Suppressor macrophage treated with lipopolysaccharide for 1 hour (primary cell): Measurements from ENCODE around the gene DIP2C.
"Not testable (repeated sequence)": the region's sequence is repeated elsewhere in the genome, so short reads cannot be mapped to it uniquely, and the experiment has no call there.

ENCODE experiments used
- DNase-seq, 3 donors: peaks; one replicate each; pipeline ENCODE4 v3.0.0-alpha.2; 2020 to 2022

The DIP2C gene

DNA sequence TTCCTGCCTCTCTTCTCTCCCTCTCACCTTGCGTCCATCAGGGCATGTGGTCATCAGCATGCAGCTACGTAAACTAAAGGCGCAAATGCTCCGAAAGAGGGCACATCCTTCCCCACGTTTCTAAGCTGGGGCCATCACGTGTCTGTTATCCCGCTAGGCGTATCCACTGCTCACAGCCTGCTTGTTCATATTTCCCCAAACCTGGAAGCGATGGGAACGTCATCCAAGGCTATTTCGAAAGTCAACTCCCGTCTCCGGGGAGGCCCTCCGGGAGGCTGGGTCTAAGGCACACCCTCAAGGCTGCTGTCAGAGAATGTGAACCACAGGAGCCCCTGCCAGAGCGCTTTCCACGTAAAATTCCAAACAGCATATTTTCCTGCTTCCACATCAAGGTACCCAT lies 199.2 kb downstream of the DIP2C start:
- no peak for DNase-seq

- no peak for DNase-seq
These were observed 200.1 kb downstream of the DIP2C start for GRCh38 chr10:489330-489729.

DNA sequence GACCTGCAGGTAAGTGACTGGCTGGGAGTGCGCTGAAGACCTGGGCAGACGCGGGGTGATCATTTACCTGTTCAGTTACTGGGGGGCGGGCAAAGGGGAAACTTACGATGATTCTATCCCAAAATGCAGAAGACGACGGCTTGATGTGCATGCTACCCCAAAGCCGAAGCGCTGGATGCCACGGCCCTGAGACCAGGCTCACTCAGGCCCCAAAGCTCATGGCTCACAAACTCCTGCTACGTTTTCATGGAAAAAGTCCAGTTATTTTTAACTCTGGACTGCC lies 200.6 kb downstream of the DIP2C start:
- no peak for DNase-seq

- no peak for DNase-seq
These were observed 201.2 kb downstream of the DIP2C start for GRCh38 chr10:488081-488932.

- DNase-seq = no peak
These were observed 202.7 kb downstream of the DIP2C start for GRCh38 chr10:486666-487322.

- DNase-seq = no peak
These were observed 203.3 kb downstream of the DIP2C start for GRCh38 chr10:486206-486605.

DNA sequence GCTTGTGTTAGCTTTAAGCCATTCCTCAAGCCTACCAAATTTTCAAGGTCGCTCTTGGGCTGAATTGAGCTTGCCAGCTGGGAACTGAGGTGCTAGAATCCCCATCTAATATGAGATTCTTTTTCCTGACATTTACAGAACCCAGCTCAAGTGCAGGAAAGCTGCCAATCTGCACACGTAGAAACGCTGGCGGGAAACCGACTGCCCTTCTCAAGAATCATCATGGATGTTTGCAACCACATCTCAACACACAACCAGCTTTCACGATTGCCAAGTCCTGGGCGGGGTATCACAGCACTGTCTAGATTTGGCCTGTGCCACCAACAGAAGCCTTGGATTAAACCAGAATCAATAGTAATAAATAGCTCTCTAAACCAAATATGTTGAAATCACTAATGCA lies 203.7 kb downstream of the DIP2C start:
- DNase-seq = no peak

GRCh38 chr10:484925-485661 lies 204.4 kb downstream of the DIP2C start:
- DNase-seq = peak; percentile 5 to 23 (median 7)

DNA sequence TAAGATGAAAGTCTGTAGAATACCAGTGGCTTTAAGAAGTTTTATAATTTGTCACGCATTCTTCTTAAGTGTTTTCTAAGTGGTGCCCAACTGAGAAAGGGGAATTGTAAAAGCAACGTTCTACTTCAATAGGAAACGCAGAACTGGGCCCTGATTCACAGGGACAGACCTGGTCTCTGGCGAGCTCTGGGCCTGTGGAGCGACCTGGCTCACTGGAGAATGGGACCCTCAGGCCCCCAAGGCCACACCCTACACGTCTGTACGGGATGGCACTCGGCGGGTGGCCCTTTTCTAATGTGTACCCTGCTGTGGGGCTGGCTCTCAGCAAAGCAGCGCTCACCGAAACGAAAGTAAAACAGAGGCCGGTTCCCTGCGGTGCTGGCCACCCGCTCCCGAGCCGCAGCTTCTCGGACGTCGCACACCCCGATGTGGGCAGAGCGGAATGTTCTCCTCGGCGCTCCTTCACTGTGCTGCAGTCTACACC lies 205.0 kb downstream of the DIP2C start:
- peak; percentile 19 to 45 (median 26) for DNase-seq

- no peak for DNase-seq
These were observed 206.2 kb downstream of the DIP2C start for GRCh38 chr10:483261-483660.

DNA sequence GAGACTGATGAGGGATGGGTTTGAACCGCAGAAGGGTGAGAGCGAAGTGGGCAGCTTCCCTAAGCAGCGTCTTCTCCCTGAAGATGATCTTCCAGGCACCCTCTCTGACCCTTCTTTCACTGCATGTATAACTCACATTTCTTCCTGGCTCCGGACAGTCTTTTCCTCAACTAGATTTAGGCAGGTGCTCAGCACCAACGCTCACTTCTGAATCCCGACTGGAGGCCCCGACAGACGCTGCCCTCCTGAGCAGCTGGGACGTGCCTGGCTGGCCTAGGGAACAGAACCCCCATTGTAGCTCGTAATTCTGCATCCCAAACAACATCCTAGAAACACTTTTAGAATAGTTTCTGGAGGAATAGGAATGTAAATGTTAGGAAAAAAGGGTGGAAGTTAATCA lies 206.6 kb downstream of the DIP2C start:
- no peak for DNase-seq

DNA sequence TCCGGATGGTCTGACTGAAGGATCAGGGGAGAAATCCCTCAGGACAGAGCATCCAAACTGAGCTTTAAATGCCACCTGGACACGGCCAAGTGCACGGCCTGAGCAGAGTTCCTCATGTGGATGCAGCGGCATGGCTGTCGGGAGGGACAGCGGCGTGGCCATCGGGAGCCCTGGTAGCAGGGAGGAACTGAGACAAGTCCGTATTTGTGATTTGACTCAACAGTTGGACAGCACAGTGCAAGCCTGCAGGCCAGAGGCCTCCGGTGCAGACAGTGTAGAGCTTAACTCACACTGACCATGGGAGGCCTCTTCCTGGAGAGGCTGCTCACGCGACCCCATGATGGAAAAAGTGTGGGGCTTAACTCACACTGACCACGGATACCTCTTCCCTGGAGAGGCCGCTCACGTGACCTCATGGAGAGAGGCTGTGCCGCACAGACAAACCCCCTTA lies 207.4 kb downstream of the DIP2C start:
- DNase-seq = no peak

DNA sequence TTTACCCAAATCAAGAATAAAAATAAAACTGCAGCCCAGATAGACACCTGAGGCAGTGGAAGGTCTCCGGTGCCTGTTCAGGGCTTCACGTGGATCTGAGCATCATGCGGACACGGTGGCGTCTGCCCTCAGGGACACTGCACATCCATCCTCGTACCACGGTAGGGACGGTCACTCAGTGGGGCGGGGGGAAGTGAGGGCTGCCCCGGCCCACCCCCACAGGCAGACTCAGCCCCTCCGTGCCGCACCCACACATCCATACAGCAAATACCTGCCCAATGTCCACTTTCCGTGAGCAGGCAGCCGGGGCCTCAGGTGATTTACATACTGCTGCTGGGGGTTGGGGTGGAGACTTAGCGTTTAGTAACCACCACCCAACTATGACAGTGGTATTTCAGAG lies 207.8 kb downstream of the DIP2C start:
- no peak for DNase-seq

GRCh38 chr10:480928-481552 lies 208.4 kb downstream of the DIP2C start:
- DNase-seq = no peak

DNA sequence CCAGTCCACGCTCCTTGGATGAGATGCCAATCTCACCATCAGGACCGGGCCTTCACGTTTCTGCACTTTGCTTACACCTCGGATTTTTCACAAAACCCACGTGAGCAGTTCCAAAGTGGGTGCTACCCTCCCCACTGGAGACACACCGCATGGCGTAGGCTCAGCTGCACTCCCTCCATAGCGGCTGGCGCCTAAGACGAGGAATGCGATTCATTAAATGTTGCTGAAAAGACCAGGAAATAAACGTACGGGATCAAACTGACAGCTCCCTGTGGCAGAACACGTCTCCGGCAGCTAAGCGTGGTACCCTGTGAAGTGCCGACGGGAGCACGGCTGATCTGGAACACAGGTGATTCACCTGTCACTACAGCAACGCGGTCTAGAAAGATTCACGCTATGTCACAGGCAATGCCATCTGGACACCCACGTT lies 209.0 kb downstream of the DIP2C start:
- no peak for DNase-seq

DNA sequence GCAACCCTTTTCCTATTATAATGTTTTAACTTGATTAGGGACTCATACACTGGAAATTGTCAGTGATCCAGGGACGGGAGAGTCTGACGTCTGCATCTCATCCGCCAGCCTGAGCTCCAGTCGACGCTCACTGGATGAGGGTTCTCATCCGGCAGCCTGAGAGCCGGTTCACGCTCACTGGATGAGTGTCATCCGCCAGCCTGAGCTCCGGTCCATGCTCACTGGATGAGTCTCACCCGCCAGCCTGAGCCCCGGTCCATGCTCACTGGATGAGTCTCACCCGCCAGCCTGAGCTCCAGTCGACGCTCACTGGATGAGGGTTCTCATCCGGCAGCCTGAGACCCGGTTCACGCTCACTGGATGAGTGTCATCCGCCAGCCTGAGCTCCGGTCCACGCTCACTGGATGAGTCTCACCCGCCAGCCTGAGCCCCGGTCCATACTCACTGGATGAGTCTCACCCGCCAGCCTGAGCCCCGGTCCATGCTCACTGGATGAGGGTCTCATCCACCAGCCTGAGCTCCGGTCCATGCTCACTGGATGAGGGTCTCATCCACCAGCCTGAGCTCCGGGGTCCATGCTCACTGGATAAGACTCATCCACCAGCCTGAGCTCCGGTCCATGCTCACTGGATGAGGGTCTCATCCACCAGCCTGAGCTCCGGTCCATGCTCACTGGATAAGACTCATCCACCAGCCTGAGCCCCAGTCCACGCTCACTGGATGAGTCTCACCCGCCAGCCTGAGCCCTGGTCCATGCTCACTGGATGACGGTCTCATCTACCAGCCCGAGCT lies 209.6 kb downstream of the DIP2C start:
- not testable (repeated sequence) for DNase-seq

DNA sequence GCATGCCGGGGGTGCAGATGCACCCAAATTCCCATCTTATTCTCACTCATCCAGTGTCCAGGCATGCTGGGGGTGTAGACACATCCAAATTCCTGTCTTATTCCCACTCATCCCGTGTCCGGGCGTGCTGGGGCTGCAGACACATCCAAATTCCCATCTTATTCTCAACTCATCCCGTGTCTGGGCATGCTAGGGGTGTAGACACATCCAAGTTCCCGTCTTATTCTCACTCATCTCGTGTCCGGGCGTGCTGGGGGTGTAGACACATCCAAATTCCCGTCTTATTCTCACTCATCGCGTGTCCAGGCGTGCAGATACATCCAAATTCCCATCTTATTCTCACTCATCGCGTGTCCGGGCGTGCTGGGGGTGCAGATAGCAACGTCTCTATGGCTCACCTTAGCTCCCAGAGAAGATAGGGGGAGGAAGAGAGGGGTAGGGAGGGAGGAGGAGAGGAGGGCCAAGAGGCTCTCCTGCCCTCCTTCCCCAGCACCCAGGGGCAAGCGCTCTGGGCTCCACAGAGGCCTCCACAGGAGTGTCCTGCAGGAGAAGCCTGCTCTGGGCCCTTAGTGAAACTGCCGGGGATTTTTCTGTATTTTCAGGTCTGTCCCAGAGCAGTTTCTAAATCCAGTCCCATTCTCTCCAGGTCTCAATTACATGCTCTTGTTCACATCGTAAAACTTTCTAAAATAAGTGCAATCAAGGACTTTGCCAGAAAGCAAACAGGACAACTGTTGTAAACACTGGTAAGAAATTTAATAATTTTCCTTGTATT lies 210.8 kb downstream of the DIP2C start:
- no peak for DNase-seq

GRCh38 chr10:477620-478019 lies 211.8 kb downstream of the DIP2C start:
- DNase-seq = no peak

DNA sequence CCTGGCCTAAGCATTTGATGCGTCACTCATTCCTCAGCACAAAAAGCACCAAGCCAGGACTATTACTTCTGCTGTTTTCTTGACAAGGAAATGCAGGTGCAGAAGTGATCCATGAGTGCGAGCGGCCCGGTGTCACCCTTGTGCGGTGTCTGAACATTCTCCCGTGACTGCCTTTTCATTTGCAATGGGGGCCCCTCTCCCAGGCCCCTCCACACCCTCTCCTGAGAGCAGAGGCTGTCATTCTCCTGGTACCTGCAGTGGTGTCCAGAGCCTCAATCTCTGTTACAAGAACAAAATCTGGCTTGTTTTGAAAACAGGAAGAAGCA lies 213.1 kb downstream of the DIP2C start:
- no peak for DNase-seq

DNA sequence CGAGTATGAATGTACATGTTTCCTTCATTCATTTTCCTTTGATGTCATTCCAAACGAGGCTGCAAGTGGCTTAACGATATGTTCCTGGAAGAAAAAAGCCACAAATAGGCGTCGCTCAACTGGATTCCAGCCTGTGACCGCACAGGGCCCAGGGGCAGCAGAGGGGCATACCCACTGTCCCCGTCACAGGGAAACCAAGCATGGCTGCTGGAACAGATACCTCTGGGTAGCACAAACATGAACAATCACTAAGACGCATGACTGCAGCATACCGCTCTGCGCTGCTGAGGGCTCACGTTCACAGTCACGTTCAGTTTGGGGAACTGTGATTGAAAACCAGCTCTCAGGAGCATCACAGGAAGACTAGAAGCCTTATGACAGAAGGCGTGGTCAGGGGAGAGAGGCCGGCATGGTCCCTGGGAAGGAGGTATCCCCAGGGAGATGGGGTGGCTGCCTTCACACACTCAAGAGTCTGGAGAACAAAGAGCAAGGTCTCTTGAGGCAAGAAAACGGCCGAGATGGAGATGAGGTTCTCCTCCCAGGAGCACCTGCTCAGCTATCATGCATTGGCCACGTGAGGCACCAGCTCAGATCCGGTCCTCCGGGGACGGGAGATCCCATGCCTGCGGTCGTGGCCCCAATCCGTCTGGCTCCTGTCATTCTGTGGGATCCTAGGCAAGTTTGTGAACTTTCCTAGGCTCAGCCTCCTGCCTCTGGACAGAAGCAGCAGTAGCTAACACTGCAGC lies 213.6 kb downstream of the DIP2C start:
- no peak for DNase-seq

GRCh38 chr10:474946-475345 lies 214.5 kb downstream of the DIP2C start:
- DNase-seq = no peak
